GM18873 (cell line): ENCODE data around the gene PHF21B.
"Not testable (repeated sequence)": the region's sequence is repeated elsewhere in the genome, so short reads cannot be mapped to it uniquely, and the experiment has no call there.

Experiments
- ATAC-seq: cut with Tn5 transposase; IDR thresholded peaks from one replicate; pipeline ENCODE4 v1.9.1; 2021; ENCODE audit warnings: mild to moderate bottlenecking, moderate library complexity, moderate number of reproducible peaks; ENCODE audit not compliant: unreplicated experiment, low FRiP score

Gene PHF21B

GRCh38 chr22:44855855-44856254 is 153.9 kb downstream of the PHF21B start:
- no peak for ATAC-seq

DNA sequence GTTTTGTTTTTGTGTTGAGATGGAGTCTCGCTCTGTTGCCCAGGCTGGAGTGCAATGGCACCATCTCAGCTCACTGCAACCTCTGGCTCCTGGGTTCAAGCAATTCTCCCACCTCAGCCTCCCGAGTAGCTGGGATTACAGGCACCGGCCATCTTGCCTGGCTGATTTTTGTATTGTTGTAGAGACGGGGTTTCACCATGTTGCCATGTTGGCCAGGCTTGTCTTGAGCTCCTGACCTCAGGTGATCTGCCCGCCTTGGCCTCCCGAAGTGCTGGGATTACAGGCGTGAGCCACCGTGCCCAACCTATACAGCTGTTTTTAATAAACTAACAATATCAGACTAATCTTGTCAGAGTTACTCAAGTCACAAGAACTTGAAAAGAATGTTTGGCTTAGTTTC is 155.2 kb downstream of the PHF21B start:
- ATAC-seq, result not testable (repeated sequence)

DNA sequence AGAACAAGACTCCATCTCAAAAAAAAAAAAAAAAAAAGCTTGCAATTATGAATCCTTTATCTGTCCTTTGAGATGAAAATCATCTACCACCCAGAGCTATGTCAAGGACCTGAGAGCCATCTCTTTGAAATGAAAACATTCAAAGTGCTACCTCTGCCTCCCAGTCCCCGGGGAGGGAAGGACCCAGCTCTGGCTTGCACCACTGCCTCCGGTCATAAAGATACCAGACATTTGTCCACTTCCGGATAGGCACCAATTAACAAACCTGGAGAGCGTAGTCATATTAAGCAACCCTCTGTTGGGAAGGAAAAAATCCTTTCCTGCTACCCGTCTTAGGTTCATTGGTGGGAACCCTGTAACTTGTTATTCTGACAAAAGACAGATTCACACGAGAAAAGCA is 158.9 kb downstream of the PHF21B start:
- ATAC-seq, result no peak

DNA sequence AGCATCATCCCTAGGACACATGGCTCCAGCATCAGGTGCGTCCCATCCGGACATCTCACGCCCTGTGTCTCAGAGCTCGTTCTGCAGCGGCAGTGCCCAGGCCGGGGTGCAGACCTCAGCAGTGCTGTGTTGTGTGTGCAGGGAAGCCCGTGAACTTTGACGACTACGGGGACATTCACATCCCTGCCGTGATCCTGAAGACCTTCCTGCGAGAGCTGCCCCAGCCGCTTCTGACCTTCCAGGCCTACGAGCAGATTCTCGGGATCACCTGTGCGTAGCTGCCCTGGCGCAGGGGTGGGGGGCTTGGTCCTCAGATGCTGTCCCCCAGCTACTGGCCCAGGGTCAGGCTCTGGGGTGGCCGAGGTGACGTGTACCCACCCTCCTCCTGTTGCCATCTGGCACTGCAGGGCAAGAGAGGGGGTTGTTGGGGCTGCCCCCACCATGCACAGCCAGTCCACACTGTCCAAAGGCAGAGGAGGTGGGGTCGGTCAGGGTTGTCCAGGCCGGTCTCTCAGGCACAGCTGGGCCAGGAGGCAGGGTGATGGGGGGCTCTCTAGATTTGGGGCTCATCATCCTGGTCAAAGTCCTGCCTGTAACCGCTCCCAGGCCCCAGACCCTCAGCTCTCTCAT is 160.9 kb downstream of the PHF21B start:
- ATAC-seq, result no peak

- ATAC-seq, result no peak
Observed at GRCh38 chr22:44848296-44848741, 161.5 kb downstream of the PHF21B start.

DNA sequence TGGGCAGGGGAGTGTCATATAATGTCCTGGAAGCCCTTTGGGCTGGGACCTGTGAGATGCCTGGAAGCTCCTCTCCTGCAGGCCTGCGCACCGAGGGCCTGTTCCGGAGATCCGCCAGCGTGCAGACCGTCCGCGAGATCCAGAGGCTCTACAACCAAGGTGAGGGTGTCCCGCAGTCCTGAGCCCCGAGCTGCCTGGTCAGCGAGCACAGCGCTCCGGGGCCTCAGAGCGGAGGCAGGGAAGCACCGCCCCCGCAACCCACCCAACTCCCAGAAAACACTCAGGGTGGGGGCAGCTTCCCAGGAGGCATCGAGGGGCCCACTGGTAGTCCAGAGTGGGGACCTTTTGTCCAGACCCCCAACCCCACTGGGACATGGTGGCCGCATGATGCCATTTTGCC is 161.9 kb downstream of the PHF21B start:
- no peak for ATAC-seq

- no peak for ATAC-seq
Observed at GRCh38 chr22:44847380-44847779, 162.4 kb downstream of the PHF21B start.

DNA sequence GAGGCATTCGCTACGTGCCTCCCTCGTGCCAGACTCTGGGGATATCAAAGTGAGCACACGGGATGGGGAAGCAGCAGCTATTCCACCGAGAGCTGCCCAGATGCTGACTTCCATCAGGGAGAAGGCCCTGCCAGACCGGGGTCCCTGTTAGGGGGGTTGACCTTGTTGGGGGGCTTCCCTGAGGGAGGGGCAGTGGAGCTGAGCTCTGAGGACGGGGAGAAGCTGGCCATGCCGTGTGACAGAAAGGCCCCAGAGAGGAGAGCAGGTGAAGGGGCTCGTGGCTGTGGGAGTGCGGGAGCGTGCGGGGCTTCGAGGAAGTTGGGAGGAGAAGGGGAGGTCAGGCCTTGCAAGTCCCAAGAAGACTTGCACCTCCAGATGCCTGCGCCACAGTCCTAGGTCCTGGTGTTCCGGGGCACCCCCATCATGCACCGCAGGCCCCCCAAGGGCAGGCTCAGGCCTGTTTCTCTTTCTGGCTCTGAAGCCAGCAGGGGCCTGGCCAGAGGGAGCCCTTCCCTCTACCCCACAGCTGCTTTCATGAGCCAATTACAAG is 163.0 kb downstream of the PHF21B start:
- ATAC-seq, result no peak

DNA sequence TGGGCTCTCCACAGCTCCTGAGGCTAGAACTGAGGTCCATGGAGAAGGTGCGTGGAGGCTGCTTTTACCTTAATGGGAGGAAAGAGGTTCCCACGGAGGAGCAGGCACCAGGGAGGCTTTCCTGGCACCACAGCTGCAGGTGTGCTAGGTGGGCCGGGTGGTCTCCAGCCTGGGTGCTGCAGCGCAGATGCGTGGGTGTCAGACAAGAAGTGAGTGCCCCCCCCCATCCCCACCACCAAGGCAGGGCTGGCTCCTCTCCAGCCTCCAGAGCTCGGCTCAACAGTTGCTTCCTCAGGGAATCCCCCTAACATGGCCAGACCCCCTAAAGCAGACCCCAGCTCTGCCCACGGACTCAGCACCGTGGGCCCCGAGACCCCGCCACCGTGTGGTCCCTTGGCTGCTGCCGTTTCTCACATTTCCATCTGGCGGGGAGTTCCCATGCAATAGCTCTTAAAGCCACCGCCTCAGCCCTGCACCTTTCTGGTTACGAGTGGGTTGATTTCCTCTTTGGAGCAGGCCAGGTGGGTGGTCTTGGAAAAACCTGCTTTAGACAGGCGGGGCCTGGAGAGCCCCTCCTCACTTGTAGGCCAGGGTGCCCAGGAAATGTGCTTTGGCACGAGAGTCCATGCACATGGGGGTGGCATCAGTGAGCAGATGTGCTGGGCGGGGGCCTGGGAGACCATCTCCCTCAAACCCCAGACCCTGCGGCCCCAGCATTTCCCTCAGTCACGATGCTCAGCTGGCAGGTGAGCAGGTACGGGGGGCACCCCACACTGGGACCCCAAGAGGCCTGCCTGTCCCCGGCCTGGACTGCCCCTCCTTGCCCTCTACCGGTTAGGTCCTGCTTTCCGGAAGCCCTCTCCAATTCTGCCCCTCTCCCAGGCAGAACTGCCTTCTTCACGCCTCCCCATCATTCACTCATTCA is 163.7 kb downstream of the PHF21B start:
- ATAC-seq, result no peak

GRCh38 chr22:44845191-44845590 is 164.6 kb downstream of the PHF21B start:
- no peak for ATAC-seq

DNA sequence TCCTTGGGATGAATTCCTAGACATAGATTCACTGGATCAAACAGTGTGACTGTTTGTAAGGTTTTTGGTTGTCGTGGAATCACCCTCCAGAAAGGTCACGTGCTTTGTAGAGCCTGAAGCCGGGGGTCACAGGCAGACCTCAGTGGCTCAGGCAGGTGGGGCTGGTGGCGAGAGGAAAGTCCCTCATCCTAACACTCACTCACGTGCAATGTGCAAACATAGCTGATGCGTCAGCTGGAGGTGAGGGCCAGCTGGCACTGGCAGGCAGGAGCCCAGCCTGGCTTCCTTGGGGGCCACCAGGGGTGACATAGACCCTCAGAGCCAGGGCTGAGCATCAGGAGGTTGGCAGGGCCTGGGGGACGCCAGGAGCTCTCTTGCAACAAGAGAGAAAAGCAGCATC is 167.4 kb downstream of the PHF21B start:
- ATAC-seq, result no peak

- no peak for ATAC-seq
Observed at GRCh38 chr22:44840611-44841322, 169.0 kb downstream of the PHF21B start.

- ATAC-seq, result no peak
Observed at GRCh38 chr22:44839721-44840120, 170.1 kb downstream of the PHF21B start.

DNA sequence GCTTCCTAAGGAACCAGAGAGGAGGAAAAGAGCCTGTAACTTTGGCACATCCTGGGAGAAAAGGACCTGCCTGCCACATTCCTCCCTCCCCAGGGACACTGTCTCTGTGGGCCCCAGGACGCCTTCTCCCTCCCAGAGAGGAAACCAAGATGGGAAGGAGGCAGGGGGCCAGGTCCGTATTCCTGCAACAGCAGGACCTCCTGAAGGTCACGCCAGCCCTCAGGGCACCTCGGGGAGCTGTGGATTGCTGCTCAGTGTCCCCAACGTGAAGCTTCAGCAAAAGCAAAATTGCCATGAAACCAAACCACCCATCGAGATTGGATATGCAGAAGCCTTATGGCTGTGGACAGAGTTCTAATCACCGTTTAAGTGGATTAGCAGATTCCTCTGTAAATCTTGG is 170.7 kb downstream of the PHF21B start:
- ATAC-seq, result no peak

DNA sequence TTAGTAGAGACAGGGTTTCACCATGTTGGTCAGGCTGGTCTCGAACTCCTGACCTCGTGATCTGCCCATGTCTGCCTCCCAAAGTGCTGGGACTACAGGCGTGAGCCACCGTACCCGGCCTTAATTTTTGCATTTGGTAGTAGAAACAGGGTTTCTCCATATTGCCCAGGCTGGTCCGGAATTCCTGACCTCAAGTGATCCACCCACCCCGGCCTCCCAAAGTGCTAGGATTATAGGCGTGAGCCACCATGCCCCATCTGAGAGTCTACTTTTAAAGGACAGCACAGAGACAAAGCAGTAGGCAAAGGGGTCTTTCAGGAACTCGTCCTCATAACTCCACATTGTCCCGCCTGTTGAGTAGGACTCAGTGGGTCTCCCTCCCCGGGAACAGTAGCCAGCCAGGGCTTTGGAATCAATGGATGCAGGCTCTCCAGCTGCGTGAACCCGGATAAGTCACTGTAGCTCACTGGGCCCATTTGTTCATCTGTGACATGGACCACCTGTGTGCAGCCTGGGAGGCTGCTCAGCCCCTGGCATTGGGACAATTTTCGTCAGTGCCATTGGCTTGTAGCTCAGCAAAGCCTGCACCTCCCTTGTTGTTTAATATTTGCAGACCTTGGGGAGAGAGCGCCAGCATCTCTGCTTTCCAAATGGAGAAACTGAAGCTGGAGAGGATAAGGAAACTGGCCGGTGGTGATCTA is 171.3 kb downstream of the PHF21B start:
- no peak for ATAC-seq

GRCh38 chr22:44837481-44837880 is 172.3 kb downstream of the PHF21B start:
- no peak for ATAC-seq

DNA sequence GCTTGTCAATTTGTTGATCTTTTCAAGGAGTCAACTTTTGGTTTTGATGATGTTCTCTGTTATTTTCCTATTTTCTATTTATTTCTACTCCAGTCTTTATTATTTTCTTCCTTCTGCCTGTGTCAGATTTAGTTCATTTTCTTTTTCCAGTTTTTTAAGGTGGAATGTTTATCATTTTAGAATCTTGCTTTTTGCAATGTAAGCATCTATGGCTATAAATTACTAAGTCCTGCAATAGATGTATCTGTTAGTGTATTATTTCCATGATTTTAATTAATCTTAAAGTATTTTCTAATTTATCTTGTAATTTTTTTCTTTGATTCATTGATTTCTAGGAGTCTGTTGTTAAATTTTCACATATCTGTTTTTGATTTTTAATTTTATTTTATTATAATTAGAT is 175.7 kb downstream of the PHF21B start:
- ATAC-seq, result no peak

- no peak for ATAC-seq
Observed at GRCh38 chr22:44831885-44832284, 177.9 kb downstream of the PHF21B start.
